GM23248 (cell line): ENCODE data around the gene VPS25. TPM values are rescaled to one million over a fixed set of nuclear protein-coding genes. Genes with fewer than 3 reads are reported as not detected.
A peak's percentile ranks its signal among the peaks of the same experiment; 100 is the strongest.

Experiments
- DNase-seq: peaks from one replicate; pipeline ENCODE4 v3.0.0-alpha.2; 2015
- H2AFZ ChIP-seq: fragments of 200-600 bp; sonication (generic); 2 replicates; pipeline ENCODE4 v1.6.1; 2016; ENCODE audit warnings: antibody characterized with exemption
- H3F3A ChIP-seq: fragments of 200-600 bp; sonication (generic); 2 replicates; pipeline ENCODE4 v1.6.1; 2016; ENCODE audit warnings: mild to moderate bottlenecking, antibody characterized with exemption, mixed run types; ENCODE audit not compliant: insufficient read depth
- H3K27ac ChIP-seq: fragments of 200-600 bp; sonication (generic); 2 replicates; pipeline ENCODE4 v1.5.1; 2016; ENCODE audit warnings: mild to moderate bottlenecking
- H3K27me3 ChIP-seq: fragments of 200-600 bp; sonication (generic); replicated peaks from 2 replicates; pipeline ENCODE4 v1.6.1; 2016; ENCODE audit warnings: mild to moderate bottlenecking; ENCODE audit not compliant: insufficient read depth
- H3K36me3 ChIP-seq: fragments of 200-600 bp; sonication (generic); 2 replicates; pipeline ENCODE4 v1.6.1; 2016; ENCODE audit warnings: low read depth, mild to moderate bottlenecking
- H3K4me1 ChIP-seq: fragments of 200-600 bp; sonication (generic); 2 replicates; pipeline ENCODE4 v1.6.1; 2016; ENCODE audit warnings: mild to moderate bottlenecking; ENCODE audit not compliant: insufficient read depth
- H3K4me2 ChIP-seq: fragments of 200-600 bp; sonication (generic); one replicate; pipeline ENCODE4 v1.6.1; 2016; ENCODE audit warnings: mild to moderate bottlenecking; ENCODE audit not compliant: unreplicated experiment
- H3K4me3 ChIP-seq: fragments of 200-600 bp; sonication (generic); 2 replicates; pipeline ENCODE4 v1.5.1; 2016; ENCODE audit warnings: mild to moderate bottlenecking
- H3K79me2 ChIP-seq: fragments of 200-600 bp; sonication (generic); 2 replicates; pipeline ENCODE4 v1.6.1; 2016; ENCODE audit warnings: mild to moderate bottlenecking; ENCODE audit not compliant: insufficient read depth
- H3K9ac ChIP-seq: fragments of 200-600 bp; sonication (generic); 2 replicates; pipeline ENCODE4 v1.6.1; 2016; ENCODE audit warnings: mild to moderate bottlenecking
- H3K9me2 ChIP-seq: fragments of 200-600 bp; sonication (generic); 2 replicates; pipeline ENCODE4 v1.6.1; 2016; ENCODE audit warnings: mixed run types, mild to moderate bottlenecking, moderate library complexity; ENCODE audit not compliant: insufficient read depth
- H3K9me3 ChIP-seq: fragments of 200-600 bp; sonication (generic); one replicate; pipeline ENCODE4 v1.6.1; 2017; ENCODE audit warnings: low read depth
- H4K20me1 ChIP-seq: fragments of 200-600 bp; sonication (generic); 2 replicates; pipeline ENCODE4 v1.6.0; 2016; ENCODE audit not compliant: insufficient read depth
- EZH2 ChIP-seq: fragments of 200-600 bp; sonication (generic); IDR thresholded peaks from 2 replicates; pipeline ENCODE4 v1.6.1; 2018; ENCODE audit warnings: antibody characterized with exemption, mild to moderate bottlenecking; ENCODE audit not compliant: insufficient read depth, poor library complexity, severe bottlenecking
- EZH2phosphoT487 ChIP-seq: fragments of 200-600 bp; sonication (generic); IDR thresholded peaks from 2 replicates; pipeline ENCODE4 v1.6.1; 2018; ENCODE audit warnings: antibody characterized with exemption, moderate library complexity, mild to moderate bottlenecking, low read depth; ENCODE audit not compliant: insufficient read depth
- WGBS, 2 experiments: methylation state at CpG; one replicate each; pipeline ENCODE4 v1.1.6; 2015 to 2017; ENCODE audit warnings: low lambda C conversion rate in 2 of 2, low coverage in 1 of 2; ENCODE audit errors: missing lambda C conversion rate in 2 of 2; 5-methylcytosine and 5-hydroxymethylcytosine counted together
- in situ Hi-C: fragments of 300-500 bp; cut with MboI; formaldehyde crosslinking; loops from 2 replicates; pipeline ENCODE4 v1.15.0; 2020
- polyA plus RNA-seq: library from polyadenylated mRNA; unstranded; fragments of >200 nt; fragmentation: Nextera tagmentation; extraction: Ambion mirVana; gene quantifications from 2 replicates; pipeline ENCODE4 v1.2.1, GENCODE V29; 2016
- total RNA-seq: library from RNA; depleted of rRNA; stranded (reverse); fragments of >200 nt; shearing (Covaris generic); gene quantifications from 2 replicates; pipeline ENCODE4 v1.2.3, GENCODE V29; 2014

VPS25 gene
- total and polyA plus RNA-seq, 2 experiments from 2014 or later, result 96.0 to 103 TPM

DNA sequence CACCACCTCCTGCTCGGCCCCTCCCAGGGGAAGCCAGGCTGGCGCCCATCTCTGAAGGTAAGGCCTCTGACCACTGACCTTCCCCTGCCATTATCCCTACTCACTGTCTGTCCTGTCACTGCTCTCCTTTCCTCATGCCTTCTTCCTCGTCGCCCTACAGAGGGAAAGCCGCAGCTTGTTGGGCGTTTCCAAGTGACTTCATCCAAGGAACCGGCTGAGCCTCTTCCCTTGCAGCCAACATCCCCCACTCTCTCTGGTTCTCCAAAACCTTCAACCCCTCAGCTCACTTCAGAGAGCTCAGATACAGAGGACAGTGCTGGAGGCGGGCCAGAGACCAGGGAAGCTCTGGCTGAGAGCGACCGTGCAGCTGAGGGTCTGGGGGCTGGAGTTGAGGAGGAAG is 22.2 kb downstream of the VPS25 start:
- H3F3A ChIP-seq, result 0 out of 2 replicates have a peak, but pooled peaks cover 7% of the 10 kb centered on the region
- H3K4me3 ChIP-seq, result no peak overlapping the region
- no peak overlapping the region for H3K9ac ChIP-seq
- H4K20me1 ChIP-seq, result no peaks in the 10 kb centered on the region
- no peak overlapping the region for H3K27ac ChIP-seq
- in situ Hi-C loops, result no loop called here
- no peak for TF ChIP-seq EZH2phosphoT487
- no peak for TF ChIP-seq EZH2
- WGBS, 2 experiments, result 87 to 90% methylated on average over 10 of the region's 10 CpGs
- H3K27me3 ChIP-seq, result no peaks in the 10 kb centered on the region
- no peaks in the 10 kb centered on the region for H3K36me3 ChIP-seq
- peaks cover 20% of the 10 kb centered on the region for H3K79me2 ChIP-seq
- no peak for DNase-seq
- no peaks in the 10 kb centered on the region for H3K9me2 ChIP-seq
- no peaks in the 10 kb centered on the region for H3K9me3 ChIP-seq
- H3K4me1 ChIP-seq, result peaks cover 13% of the 10 kb centered on the region; the same call in 1 of the 2 replicates
- no peak overlapping the region for H2AFZ ChIP-seq
- H3K4me2 ChIP-seq, result no peak overlapping the region

DNA sequence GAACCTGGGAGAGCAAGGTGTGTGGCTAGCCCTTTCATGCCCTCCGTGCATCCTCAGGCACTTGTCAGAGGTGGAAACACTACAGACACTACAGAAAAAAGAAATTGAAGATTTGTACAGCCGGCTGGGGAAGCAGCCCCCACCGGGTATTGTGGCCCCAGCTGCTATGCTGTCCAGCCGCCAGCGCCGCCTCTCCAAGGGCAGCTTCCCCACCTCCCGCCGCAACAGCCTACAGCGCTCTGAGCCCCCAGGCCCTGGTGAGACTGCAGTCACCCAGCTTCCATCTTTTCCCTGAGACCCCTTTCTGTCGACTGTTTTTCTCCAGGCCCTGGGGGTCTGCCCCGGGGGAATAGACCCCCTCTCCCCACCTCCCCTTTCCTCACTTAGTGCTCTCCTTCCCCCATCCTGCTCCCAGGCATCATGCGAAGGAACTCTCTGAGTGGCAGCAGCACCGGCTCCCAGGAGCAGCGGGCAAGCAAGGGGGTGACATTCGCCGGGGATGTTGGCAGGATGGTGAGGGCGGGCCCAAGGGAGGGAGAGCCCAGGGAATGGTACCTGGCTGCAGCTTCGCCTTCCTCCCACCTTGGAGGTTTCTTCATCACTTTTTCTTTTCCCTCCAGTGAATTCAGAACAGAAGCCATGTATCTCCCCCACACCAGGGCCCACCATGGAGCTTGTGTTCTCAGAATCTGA is 23.0 kb downstream of the VPS25 start:
- WGBS, 2 experiments, result 93% methylated on average over 15 to 18 of the region's 18 CpGs
- Histone ChIP-seq H3K79me2 (peaks cover 20% of the 10 kb centered on the region), H3K9ac (no peak overlapping the region), H3K27ac (no peak overlapping the region), H3K4me3 (no peak overlapping the region), H3K27me3 (no peaks in the 10 kb centered on the region), H3K9me3 (no peaks in the 10 kb centered on the region), H3K36me3 (no peaks in the 10 kb centered on the region), H3K9me2 (no peaks in the 10 kb centered on the region), H3K4me2 (no peak overlapping the region), H3F3A (0 out of 2 replicates have a peak, but pooled peaks cover 7% of the 10 kb centered on the region), H2AFZ (no peak overlapping the region), H4K20me1 (no peaks in the 10 kb centered on the region), H3K4me1 (peaks cover 13% of the 10 kb centered on the region; the same call in 1 of the 2 replicates)
- no peak for DNase-seq
- in situ Hi-C loops, result no loop called here
- TF ChIP-seq EZH2phosphoT487, result no peak
- no peak for TF ChIP-seq EZH2

DNA sequence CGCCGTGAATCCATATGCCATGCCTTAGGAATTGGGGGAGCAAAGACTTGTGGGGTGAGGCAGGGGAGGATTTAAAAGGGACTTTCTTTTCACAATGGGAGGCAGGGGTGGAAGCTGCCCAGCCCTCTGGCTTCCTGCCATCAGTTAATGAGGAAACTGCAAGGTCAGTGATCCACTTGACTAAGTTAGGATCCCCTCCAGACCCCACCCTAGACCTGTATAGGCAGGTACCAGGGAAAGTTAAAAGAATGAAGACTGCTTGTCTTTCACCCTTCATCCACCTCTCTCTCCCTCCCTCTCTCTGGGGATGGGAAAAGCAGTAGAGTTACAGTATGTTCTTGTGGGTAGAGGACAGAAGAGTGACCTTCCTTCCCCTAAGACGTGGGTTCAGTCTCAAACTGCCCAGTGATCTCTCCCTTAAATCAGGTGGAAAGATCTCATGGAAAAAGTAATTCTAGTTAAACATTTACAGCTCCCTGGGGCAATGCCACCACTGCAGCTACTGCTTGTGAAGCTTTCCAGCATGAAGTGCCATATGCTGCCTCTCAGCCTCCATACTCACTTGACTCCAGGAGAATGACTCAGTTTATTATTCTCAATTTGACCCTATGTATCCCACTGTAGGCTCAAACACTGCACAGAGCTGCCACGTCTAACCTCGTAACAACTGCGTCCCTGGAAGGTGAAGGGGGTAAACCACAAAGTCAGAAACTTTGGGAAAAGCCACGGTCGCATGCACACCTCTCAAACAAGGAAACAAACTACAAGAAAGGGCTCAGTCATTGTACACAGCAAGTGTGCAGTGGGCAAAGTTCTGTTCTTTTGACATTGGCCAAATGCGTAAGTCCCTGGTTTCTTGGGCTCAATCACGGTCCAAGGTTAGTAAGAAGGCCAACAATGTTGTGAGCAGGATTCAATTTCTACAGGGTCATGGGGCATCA is 24.1 kb downstream of the VPS25 start:
- no peaks in the 10 kb centered on the region for H3K9me2 ChIP-seq
- in situ Hi-C loops, result no loop called here
- no peaks in the 10 kb centered on the region for H3K36me3 ChIP-seq
- peak overlapping the region; percentile 85 for H2AFZ ChIP-seq
- no peaks in the 10 kb centered on the region for H3K27me3 ChIP-seq
- peaks cover 13% of the 10 kb centered on the region; the same call in 1 of the 2 replicates for H3K4me1 ChIP-seq
- 0 out of 2 replicates have a peak, but pooled peaks cover 7% of the 10 kb centered on the region for H3F3A ChIP-seq
- WGBS, 2 experiments, result 80 to 81% methylated on average over 10 of the region's 10 CpGs
- peak; percentile 29 for DNase-seq
- no peaks in the 10 kb centered on the region for H4K20me1 ChIP-seq
- peak overlapping the region; percentile 88 for H3K9ac ChIP-seq
- H3K79me2 ChIP-seq, result peaks cover 20% of the 10 kb centered on the region
- peak overlapping the region; percentile 93 for H3K4me2 ChIP-seq
- H3K4me3 ChIP-seq, result peak overlapping the region; percentile 97
- H3K9me3 ChIP-seq, result no peaks in the 10 kb centered on the region
- TF ChIP-seq EZH2, result no peak
- no peak for TF ChIP-seq EZH2phosphoT487
- H3K27ac ChIP-seq, result peak overlapping the region; percentile 49; the same call in 1 of the 2 replicates

DNA sequence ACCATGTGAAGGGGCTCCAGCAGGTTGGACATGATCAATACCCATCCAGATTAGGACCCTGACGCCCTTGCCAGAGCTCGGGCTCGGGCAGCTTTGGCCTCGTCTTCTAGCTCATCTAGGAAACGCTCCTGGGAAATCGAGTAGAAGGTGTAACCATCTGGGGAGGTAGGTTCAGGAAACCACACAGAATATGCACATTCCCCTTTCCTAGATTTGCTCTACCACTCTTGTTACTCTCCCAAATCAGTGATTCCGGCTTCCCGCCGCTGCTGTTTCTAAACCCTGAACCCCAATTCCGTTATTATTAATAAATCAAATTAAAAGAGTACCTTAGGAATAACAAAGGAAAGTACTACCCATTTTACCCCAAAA is 24.7 kb downstream of the VPS25 start:
- no peaks in the 10 kb centered on the region for H3K9me2 ChIP-seq
- peaks cover 13% of the 10 kb centered on the region; the same call in 1 of the 2 replicates for H3K4me1 ChIP-seq
- H2AFZ ChIP-seq, result peak overlapping the region; percentile 85
- H3K36me3 ChIP-seq, result no peaks in the 10 kb centered on the region
- no peaks in the 10 kb centered on the region for H3K27me3 ChIP-seq
- H3F3A ChIP-seq, result 0 out of 2 replicates have a peak, but pooled peaks cover under 1% of the 10 kb centered on the region
- WGBS, 2 experiments, result 24% methylated on average over 10 of the region's 10 CpGs
- H3K9me3 ChIP-seq, result no peaks in the 10 kb centered on the region
- peak overlapping the region; percentile 88 for H3K9ac ChIP-seq
- no peak for TF ChIP-seq EZH2phosphoT487
- TF ChIP-seq EZH2, result no peak
- peak overlapping the region; percentile 49 for H3K27ac ChIP-seq
- no peak for DNase-seq
- in situ Hi-C loops, result no loop called here
- peaks cover 20% of the 10 kb centered on the region for H3K79me2 ChIP-seq
- no peaks in the 10 kb centered on the region for H4K20me1 ChIP-seq
- H3K4me3 ChIP-seq, result peak overlapping the region; percentile 97
- peak overlapping the region; percentile 93 for H3K4me2 ChIP-seq
